Measurements from ENCODE around the gene PRELP.

PRELP gene

GRCh38 chr1:203528976-203529835, 53.6 kb downstream of the PRELP start:
- H4K20me1 ChIP-seq (ENCODE audit: insufficient read depth), result no peaks in the 10 kb centered on the region
- H3K9ac ChIP-seq, result no peak overlapping the region
- no peak for TF ChIP-seq CTCF (conservative IDR thresholded peaks at IDR 0.05; ENCODE audit: low read depth, low read length)
- H3K79me2 ChIP-seq (ENCODE audit: insufficient read depth, low read depth), result no peaks in the 10 kb centered on the region
- H2AFZ ChIP-seq (ENCODE audit: low read depth), result no peak overlapping the region
- no peaks in the 10 kb centered on the region for H3K27me3 ChIP-seq (ENCODE audit: insufficient read depth, low read depth)
- no peak overlapping the region for H3K4me2 ChIP-seq
- H3K27ac ChIP-seq, result no peak overlapping the region
- no peaks in the 10 kb centered on the region for H3K4me1 ChIP-seq (ENCODE audit: low read depth, poor library complexity, severe bottlenecking)
- H3K36me3 ChIP-seq (ENCODE audit: insufficient read depth), result no peaks in the 10 kb centered on the region
- H3K4me3 ChIP-seq (IDR thresholded peaks at IDR 0.05; ENCODE audit: insufficient read depth, low read depth, low read length), result no peak overlapping the region

- Histone ChIP-seq H3K79me2 (ENCODE audit: insufficient read depth, low read depth) (no peaks in the 10 kb centered on the region), H4K20me1 (ENCODE audit: insufficient read depth) (no peaks in the 10 kb centered on the region), H3K4me3 (IDR thresholded peaks at IDR 0.05; ENCODE audit: insufficient read depth, low read depth, low read length) (no peak overlapping the region), H3K4me2 (no peak overlapping the region), H3K36me3 (ENCODE audit: insufficient read depth) (no peaks in the 10 kb centered on the region), H3K9ac (no peak overlapping the region), H2AFZ (ENCODE audit: low read depth) (no peak overlapping the region), H3K4me1 (ENCODE audit: low read depth, poor library complexity, severe bottlenecking) (no peaks in the 10 kb centered on the region), H3K27ac (no peak overlapping the region), H3K27me3 (ENCODE audit: insufficient read depth, low read depth) (no peaks in the 10 kb centered on the region)
- no peak for TF ChIP-seq CTCF (conservative IDR thresholded peaks at IDR 0.05; ENCODE audit: low read depth, low read length)
These were observed 55.5 kb downstream of the PRELP start for GRCh38 chr1:203531063-203531462.

GRCh38 chr1:203534012-203534411, 58.4 kb downstream of the PRELP start:
- no peaks in the 10 kb centered on the region for H3K79me2 ChIP-seq (ENCODE audit: insufficient read depth, low read depth)
- H3K4me2 ChIP-seq, result no peak overlapping the region
- no peaks in the 10 kb centered on the region for H3K4me1 ChIP-seq (ENCODE audit: low read depth, poor library complexity, severe bottlenecking)
- H3K36me3 ChIP-seq (ENCODE audit: insufficient read depth), result no peaks in the 10 kb centered on the region
- H4K20me1 ChIP-seq (ENCODE audit: insufficient read depth), result no peaks in the 10 kb centered on the region
- H3K9ac ChIP-seq, result no peak overlapping the region
- H3K4me3 ChIP-seq (IDR thresholded peaks at IDR 0.05; ENCODE audit: insufficient read depth, low read depth, low read length), result no peak overlapping the region
- H3K27me3 ChIP-seq (ENCODE audit: insufficient read depth, low read depth), result no peaks in the 10 kb centered on the region
- H3K27ac ChIP-seq, result no peak overlapping the region
- H2AFZ ChIP-seq (ENCODE audit: low read depth), result no peak overlapping the region
- TF ChIP-seq CTCF (conservative IDR thresholded peaks at IDR 0.05; ENCODE audit: low read depth, low read length), result no peak

GRCh38 chr1:203534526-203534925, 58.9 kb downstream of the PRELP start:
- H3K27me3 ChIP-seq (ENCODE audit: insufficient read depth, low read depth), result no peaks in the 10 kb centered on the region
- no peaks in the 10 kb centered on the region for H3K36me3 ChIP-seq (ENCODE audit: insufficient read depth)
- no peak overlapping the region for H2AFZ ChIP-seq (ENCODE audit: low read depth)
- no peaks in the 10 kb centered on the region for H3K79me2 ChIP-seq (ENCODE audit: insufficient read depth, low read depth)
- H4K20me1 ChIP-seq (ENCODE audit: insufficient read depth), result no peaks in the 10 kb centered on the region
- no peak for TF ChIP-seq CTCF (conservative IDR thresholded peaks at IDR 0.05; ENCODE audit: low read depth, low read length)
- no peak overlapping the region for H3K9ac ChIP-seq
- no peak overlapping the region for H3K4me3 ChIP-seq (IDR thresholded peaks at IDR 0.05; ENCODE audit: insufficient read depth, low read depth, low read length)
- H3K27ac ChIP-seq, result no peak overlapping the region
- no peak overlapping the region for H3K4me2 ChIP-seq
- no peaks in the 10 kb centered on the region for H3K4me1 ChIP-seq (ENCODE audit: low read depth, poor library complexity, severe bottlenecking)
